K562 (cell line): Measurements from ENCODE around the gene PRRG1.
"Not testable (repeated sequence)": the region's sequence is repeated elsewhere in the genome, so short reads cannot be mapped to it uniquely, and the experiment has no call there.

ENCODE experiments used
- CTCF ChIP-seq, 3 experiments: IDR thresholded peaks in 2 of 3; conservative IDR thresholded peaks in 1 of 3; 2 replicates each; pipeline ENCODE4 v1.5.1; 2011 to 2012; ENCODE audit warnings: low read length in 3 of 3, mild to moderate bottlenecking in 3 of 3, control low read depth in 2 of 3, improper control_type of control experiment in 1 of 3, inconsistent platforms in 1 of 3, low read depth in 1 of 3, mixed read lengths in 1 of 3, moderate library complexity in 1 of 3; ENCODE audit not compliant: insufficient read depth in 2 of 3
- FOS ChIP-seq: IDR thresholded peaks from 3 replicates; pipeline ENCODE4 v1.6.1; 2011; ENCODE audit not compliant: insufficient read length; ENCODE audit errors: extremely low read depth
- FOXK1 ChIP-seq: sonication (generic); formaldehyde crosslinking; IDR thresholded peaks from 2 replicates; pipeline ENCODE4 v1.8.0; 2022; ENCODE audit warnings: missing genetic modification reagents, mild to moderate bottlenecking, borderline replicate concordance
- MITF ChIP-seq: IDR thresholded peaks from 2 replicates; pipeline ENCODE4 v1.6.1; 2014; ENCODE audit warnings: antibody characterized with exemption
- NFIC ChIP-seq: fragments of 450-650 bp; IDR thresholded peaks from 2 replicates; pipeline ENCODE4 v1.6.1; 2017; ENCODE audit warnings: mild to moderate bottlenecking, inconsistent platforms
- NR2C2 ChIP-seq, 2 experiments: fragments of 200-800 bp in 1 of 2; sonication (Bioruptor generic) in 1 of 2; sonication (generic) in 1 of 2; formaldehyde crosslinking in 1 of 2; IDR thresholded peaks; 2 replicates each; pipeline versions ENCODE4 v1.6.1 to v1.8.0; 2016 to 2022; ENCODE audit warnings: mild to moderate bottlenecking in 1 of 2, missing compliant biosample characterization in 1 of 2, missing genetic modification characterization in 1 of 2, missing genetic modification reagents in 1 of 2
- REST ChIP-seq, 2 experiments: fragments of 450-650 bp; formaldehyde crosslinking in 1 of 2; IDR thresholded peaks; 2 replicates each; pipeline versions ENCODE4 v1.4.0 to v1.6.1; 2014 to 2020; ENCODE audit warnings: mild to moderate bottlenecking in 2 of 2, borderline replicate concordance in 1 of 2, low read depth in 1 of 2
- SETDB1 ChIP-seq: IDR thresholded peaks from one replicate; pipeline ENCODE4 v1.6.1; 2012; ENCODE audit warnings: low read length, control low read depth, inconsistent platforms
- SMAD2 ChIP-seq: fragments of 150-350 bp; IDR thresholded peaks from 2 replicates; pipeline ENCODE4 v1.6.1; 2014; ENCODE audit warnings: low read depth, mild to moderate bottlenecking, low read length
- ZNF644 ChIP-seq: fragments of 200-800 bp; sonication (Bioruptor generic); IDR thresholded peaks from 2 replicates; pipeline ENCODE4 v1.6.1; 2016; ENCODE audit warnings: low read depth, missing genetic modification characterization, missing compliant biosample characterization
- TF ChIP-seq, protein P1 (sequence below): sonication (generic); formaldehyde crosslinking; IDR thresholded peaks from 2 replicates; pipeline ENCODE4 v1.9.0; 2022; ENCODE audit warnings: mild to moderate bottlenecking, missing genetic modification reagents

DNA sequence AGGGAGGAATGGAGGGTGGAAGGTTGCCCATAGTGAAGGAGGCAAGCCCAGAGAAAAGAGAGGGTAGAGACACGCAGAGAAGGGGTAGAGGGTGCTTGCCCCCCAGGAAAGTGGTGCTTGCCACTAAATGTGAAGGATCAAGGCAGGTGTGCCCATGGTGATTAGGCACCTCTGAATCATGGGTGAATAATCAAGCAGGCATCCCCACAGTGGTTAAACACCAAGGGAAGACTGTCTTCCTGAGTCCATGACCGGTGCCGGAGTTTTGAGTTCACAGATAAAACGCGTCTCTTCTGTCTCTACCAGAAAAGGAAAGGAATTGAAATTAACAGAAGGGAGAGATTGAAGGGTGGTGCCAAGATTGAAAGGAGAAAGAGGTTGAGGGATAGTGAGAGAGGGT is 111.1 kb downstream of the PRRG1 start:
- not testable (repeated sequence) for TF ChIP-seq CTCF (IDR thresholded peaks at IDR 0.05 in 2 of 3, conservative IDR thresholded peaks at IDR 0.05 in 1 of 3; ENCODE audit: insufficient read depth in 2 of 3, low read depth in 1 of 3, low read length in 3 of 3); SMAD2; NFIC; FOS; MITF; FOXK1 (CRISPR knock-in tag); ZNF644; REST (IDR thresholded peaks at IDR 0.05; ENCODE audit: borderline replicate concordance); REST (CRISPR knock-in tag; IDR thresholded peaks at IDR 0.05; ENCODE audit: low read depth); SETDB1; NR2C2 (CRISPR knock-in tag; IDR thresholded peaks at IDR 0.05); NR2C2 (tag; IDR thresholded peaks at IDR 0.05)
- TF ChIP-seq, protein P1, sequence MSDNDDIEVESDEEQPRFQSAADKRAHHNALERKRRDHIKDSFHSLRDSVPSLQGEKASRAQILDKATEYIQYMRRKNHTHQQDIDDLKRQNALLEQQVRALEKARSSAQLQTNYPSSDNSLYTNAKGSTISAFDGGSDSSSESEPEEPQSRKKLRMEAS (CRISPR knock-in tag) = not testable (repeated sequence)
